Measurements from ENCODE around the gene HCRTR1. TPM values are rescaled to one million over a fixed set of nuclear protein-coding genes. Genes with fewer than 3 reads are reported as not detected.
A peak's percentile ranks its signal among the peaks of the same experiment; 100 is the strongest.

The HCRTR1 gene
- total and polyA plus RNA-seq, 8 donors, result 0.14 to 0.24 (median 0.17) TPM; not detected in 4

DNA sequence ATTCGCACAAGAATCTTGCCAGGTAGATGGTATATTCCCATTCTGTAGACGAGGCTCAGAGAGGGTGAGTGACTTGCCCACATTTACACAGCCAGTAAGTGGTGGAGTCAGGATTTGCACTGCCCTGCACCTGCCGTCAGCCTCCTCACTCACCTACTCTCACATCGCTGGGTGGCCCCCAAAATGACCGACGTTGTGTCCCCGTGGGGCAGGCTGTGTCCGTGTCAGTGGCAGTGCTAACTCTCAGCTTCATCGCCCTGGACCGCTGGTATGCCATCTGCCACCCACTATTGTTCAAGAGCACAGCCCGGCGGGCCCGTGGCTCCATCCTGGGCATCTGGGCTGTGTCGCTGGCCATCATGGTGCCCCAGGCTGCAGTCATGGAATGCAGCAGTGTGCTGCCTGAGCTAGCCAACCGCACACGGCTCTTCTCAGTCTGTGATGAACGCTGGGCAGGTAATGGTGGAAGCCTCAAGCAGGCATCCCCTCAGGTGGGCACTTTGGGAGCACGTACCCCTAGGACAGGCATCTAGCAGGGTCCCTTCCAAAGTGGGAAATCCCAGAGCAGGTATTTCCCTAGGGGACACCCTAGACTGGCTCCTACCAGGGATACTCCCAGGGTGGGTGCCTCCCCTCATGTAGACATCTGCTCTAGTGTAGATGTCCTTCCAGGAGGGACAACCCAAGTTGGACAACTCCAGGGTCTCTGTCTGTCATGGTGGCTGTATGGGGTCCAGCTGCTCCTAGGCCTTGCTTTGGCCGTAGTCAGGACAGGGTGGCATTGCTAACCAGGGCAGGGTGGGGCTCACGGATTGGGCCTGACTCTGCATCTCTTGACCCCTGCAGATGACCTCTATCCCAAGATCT, 3.4 kb downstream of the HCRTR1 start:
- no peaks in the 10 kb centered on the region for H3K9me3 ChIP-seq
- DNase-seq, result no peak
- H3K36me3 ChIP-seq, result peaks cover 0 to 10% of the 10 kb centered on the region in 2 donors

DNA sequence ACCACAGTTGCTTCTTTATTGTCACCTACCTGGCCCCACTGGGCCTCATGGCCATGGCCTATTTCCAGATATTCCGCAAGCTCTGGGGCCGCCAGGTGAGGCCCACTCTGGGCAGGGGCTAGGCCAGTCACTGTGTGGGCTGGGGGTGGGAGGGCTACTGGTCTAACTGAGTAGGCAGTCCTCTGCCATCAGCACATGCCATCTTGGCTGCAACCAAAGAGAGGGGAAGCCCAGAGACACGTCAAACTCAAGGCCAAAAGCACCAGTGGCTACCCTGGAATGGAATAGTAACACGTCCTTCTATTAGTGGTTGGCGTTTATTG, 4.0 kb downstream of the HCRTR1 start:
- Histone ChIP-seq H3K27ac (no peak overlapping the region), H3K36me3 (peaks cover 0 to 16% of the 10 kb centered on the region in 2 donors), H3K27me3 (peaks cover 7 to 31% of the 10 kb centered on the region in 2 donors), H3K4me3 (no peak overlapping the region), H3K4me1 (peaks cover 7 to 15% of the 10 kb centered on the region in 2 donors), H3K9me3 (no peaks in the 10 kb centered on the region)
- DNase-seq, result no peak
- TF ChIP-seq, protein P1, sequence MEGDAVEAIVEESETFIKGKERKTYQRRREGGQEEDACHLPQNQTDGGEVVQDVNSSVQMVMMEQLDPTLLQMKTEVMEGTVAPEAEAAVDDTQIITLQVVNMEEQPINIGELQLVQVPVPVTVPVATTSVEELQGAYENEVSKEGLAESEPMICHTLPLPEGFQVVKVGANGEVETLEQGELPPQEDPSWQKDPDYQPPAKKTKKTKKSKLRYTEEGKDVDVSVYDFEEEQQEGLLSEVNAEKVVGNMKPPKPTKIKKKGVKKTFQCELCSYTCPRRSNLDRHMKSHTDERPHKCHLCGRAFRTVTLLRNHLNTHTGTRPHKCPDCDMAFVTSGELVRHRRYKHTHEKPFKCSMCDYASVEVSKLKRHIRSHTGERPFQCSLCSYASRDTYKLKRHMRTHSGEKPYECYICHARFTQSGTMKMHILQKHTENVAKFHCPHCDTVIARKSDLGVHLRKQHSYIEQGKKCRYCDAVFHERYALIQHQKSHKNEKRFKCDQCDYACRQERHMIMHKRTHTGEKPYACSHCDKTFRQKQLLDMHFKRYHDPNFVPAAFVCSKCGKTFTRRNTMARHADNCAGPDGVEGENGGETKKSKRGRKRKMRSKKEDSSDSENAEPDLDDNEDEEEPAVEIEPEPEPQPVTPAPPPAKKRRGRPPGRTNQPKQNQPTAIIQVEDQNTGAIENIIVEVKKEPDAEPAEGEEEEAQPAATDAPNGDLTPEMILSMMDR (IDR thresholded peaks at IDR 0.05), result no peak
- no peak for ATAC-seq
- intact Hi-C loops (cut with DNase I), result no loop called here

More for the DNA sequence above, 3.4 kb downstream of the HCRTR1 start:
- intact Hi-C loops (cut with DNase I), result no loop called here
- Histone ChIP-seq H3K27me3 (peaks cover 7 to 35% of the 10 kb centered on the region in 2 donors), H3K4me3 (no peak overlapping the region), H3K4me1 (peaks cover 2 to 11% of the 10 kb centered on the region in 2 donors), H3K27ac (no peak overlapping the region)
- no peak for ATAC-seq
- TF ChIP-seq, protein P1 (IDR thresholded peaks at IDR 0.05), result no peak

DNA sequence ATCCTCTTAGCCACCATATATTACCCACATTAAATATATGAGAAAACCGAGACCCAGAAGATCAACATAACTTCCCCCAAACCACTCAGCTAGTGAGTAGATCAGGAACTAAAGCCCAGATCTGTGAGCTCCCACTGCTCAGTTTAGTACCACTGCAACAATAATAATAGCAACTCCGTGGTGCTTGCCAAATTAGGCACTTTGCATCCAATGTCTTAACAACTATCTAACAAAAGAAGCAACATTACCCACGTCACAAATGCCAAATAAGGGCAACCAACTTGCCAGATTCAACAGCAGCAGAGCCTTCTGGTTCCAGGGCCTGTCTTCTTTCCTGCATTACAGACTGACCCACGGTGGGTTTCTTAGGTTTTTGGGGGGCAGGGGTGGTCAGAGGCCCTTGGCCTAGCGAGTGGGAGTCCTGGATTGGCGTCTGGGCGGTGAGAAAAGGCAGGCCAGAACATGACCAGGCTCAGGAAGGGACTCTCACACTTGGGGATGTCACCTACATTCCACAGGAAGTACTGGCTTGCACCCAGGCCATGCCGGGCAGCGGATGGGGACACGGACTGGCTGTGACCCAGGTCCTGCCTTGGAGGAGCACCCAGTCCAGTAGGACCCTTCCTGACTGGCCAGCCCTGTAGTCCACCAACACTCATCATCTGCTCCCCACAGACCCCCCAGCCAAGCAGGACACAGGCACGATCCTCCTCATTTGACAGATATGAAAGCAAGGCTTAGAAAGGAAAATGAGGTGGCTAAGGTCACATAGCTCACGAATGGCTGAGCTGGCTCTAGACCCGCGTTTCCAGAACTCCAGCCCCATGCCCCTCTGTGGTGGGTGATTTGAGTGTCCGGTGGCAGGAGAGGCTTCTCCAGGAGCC, 4.6 kb downstream of the HCRTR1 start:
- DNase-seq (peak in 1 of 4 donors; percentile 57), ATAC-seq (no peak)
- TF ChIP-seq, protein P1 (IDR thresholded peaks at IDR 0.05), result no peak
- Histone ChIP-seq H3K27me3 (peaks cover 6 to 25% of the 10 kb centered on the region in 2 donors), H3K27ac (no peak overlapping the region), H3K4me3 (no peak overlapping the region), H3K4me1 (peaks cover 13 to 19% of the 10 kb centered on the region in 2 donors), H3K36me3 (peaks cover 0 to 21% of the 10 kb centered on the region in 2 donors), H3K9me3 (no peaks in the 10 kb centered on the region)
- intact Hi-C loops (cut with DNase I), result no loop called here

DNA sequence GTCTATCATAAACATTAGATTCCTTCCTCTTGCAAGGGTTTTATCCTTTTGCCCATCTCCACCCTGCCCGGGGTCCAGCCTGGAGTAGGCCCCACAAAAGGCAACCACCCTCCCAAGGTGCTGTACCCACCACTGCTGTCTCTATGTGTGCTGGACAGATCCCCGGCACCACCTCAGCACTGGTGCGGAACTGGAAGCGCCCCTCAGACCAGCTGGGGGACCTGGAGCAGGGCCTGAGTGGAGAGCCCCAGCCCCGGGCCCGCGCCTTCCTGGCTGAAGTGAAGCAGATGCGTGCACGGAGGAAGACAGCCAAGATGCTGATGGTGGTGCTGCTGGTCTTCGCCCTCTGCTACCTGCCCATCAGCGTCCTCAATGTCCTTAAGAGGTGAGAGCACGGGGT, 5.9 kb downstream of the HCRTR1 start:
- Histone ChIP-seq H3K4me1 (peaks cover 15 to 21% of the 10 kb centered on the region in 2 donors), H3K4me3 (no peak overlapping the region), H3K36me3 (peaks cover 0 to 33% of the 10 kb centered on the region in 2 donors), H3K27ac (no peak overlapping the region), H3K27me3 (peaks cover 0 to 12% of the 10 kb centered on the region in 2 donors), H3K9me3 (no peaks in the 10 kb centered on the region)
- DNase-seq (no peak), ATAC-seq (no peak)
- TF ChIP-seq, protein P1 (IDR thresholded peaks at IDR 0.05), result no peak
- intact Hi-C loops (cut with DNase I), result no loop called here

DNA sequence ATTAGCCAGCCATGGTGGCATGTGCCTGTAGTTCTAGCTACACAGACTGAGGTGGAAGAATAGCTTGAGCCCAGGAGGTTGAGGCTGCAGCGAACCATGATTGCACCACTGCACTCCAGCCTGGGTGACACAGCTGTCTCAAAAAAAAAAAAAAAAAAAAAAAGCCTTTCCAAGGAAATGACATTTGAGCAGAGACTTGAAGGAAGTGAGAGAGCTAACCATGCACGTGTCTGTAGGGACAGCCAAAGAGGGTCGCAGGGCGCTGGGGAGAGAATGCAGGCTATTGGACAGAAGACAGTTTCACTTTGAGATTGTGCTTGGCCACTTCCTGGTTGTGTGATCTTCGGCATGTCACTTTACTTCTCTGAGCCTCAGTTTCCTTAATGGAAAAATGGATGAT, 6.8 kb downstream of the HCRTR1 start:
- TF ChIP-seq, protein P1 (IDR thresholded peaks at IDR 0.05), result no peak
- no peak overlapping the region for H3K4me3 ChIP-seq
- H3K9me3 ChIP-seq, result no peaks in the 10 kb centered on the region
- intact Hi-C loops (cut with DNase I), result no loop called here
- ATAC-seq, result no peak
- no peak overlapping the region for H3K27ac ChIP-seq
- H3K36me3 ChIP-seq, result peaks cover 0 to 43% of the 10 kb centered on the region in 2 donors
- H3K4me1 ChIP-seq, result peaks cover 21 to 23% of the 10 kb centered on the region in 2 donors
- H3K27me3 ChIP-seq, result peaks cover 0 to 2% of the 10 kb centered on the region in 2 donors
- no peak for DNase-seq
